ENCODE measurements around the gene E2F4.

The E2F4 gene

DNA sequence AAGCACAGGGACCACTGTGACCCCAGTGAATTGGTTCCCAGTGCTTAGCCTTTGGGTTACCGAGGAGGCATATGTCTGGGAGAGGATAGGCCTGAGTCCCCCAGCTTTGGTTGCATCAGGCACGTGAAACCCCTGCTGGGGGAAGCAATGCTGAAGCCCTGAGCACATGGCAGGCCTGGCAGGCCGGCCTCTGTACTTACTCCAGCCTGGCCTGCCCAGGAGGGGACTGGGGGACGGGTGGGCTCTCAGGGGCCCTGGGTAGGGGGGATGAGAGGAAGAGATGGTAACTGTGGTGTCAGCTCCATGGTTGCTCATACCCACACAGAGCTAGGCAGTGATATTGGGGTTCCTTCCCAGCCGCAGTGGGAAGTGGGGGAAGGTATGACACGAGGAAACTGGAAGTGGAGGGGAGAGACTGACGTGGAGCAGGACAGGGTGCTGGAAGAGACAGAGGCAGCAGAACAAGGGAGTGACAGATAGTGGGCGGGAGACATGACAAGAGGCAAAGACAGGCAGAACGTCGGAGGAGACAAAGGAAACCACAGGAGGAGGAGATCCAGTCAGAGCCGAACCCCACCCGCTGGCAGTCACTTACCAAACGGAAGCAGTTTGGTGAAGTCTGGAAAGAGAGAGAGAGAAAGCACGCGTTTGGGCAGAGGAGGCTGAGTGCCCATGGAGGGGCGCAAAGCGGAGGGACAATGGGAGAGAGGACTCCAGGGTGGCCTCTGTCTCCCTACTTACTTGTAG, 44.0 kb downstream of the E2F4 start:
- TF ChIP-seq, protein P1, sequence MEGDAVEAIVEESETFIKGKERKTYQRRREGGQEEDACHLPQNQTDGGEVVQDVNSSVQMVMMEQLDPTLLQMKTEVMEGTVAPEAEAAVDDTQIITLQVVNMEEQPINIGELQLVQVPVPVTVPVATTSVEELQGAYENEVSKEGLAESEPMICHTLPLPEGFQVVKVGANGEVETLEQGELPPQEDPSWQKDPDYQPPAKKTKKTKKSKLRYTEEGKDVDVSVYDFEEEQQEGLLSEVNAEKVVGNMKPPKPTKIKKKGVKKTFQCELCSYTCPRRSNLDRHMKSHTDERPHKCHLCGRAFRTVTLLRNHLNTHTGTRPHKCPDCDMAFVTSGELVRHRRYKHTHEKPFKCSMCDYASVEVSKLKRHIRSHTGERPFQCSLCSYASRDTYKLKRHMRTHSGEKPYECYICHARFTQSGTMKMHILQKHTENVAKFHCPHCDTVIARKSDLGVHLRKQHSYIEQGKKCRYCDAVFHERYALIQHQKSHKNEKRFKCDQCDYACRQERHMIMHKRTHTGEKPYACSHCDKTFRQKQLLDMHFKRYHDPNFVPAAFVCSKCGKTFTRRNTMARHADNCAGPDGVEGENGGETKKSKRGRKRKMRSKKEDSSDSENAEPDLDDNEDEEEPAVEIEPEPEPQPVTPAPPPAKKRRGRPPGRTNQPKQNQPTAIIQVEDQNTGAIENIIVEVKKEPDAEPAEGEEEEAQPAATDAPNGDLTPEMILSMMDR (IDR thresholded peaks at IDR 0.05; ENCODE audit: low read depth, low read length, missing control alignments), result no peak
- H3K4me3 ChIP-seq (ENCODE audit: low read depth, low read length), result no peak overlapping the region
- in situ Hi-C loops (cut with HindIII; ENCODE audit: low sequenced_read_pairs), result no loop called here
- DNase-seq (ENCODE audit: low read depth), result no peak

DNA sequence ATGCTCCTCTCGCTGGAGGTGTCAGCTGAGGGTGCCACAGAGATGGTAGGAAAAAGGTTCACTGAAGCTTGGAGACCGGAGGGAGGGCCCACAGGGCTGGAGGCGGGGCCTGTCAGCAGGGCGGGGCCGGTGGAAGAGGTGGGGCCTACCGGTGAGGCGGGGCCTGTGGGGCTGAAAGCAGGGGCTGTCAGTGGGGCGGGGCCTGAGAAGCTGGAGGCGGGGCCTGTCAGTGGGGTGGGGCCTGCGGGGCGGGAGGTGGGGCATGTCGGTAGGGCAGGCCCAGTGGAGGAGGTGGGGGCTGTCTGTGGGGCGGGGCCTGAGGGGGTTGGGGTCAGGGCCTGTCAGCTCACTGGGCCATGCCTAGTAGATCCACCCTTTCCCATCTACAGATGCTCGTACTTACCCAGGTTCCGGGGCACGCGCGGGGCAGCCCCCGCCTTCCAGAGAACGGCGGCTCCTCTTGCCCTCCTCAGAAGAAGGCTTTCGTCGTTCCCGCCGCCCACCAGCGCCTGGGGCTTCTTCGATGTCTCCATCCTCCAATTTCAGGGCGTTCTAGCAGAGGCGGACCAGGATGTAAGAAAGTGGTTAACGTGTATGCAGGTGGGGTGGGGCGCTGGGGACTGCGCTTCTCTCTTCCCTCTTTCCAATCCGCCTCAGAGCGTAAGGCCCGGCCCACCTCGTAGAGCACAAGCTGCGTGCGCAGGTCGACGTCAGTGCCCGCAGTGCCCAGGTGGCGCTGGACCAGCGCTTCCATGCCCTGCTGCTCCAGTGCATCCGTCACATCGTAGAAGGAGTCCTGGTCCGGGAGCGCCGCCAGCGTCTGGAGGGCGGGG, 44.8 kb downstream of the E2F4 start:
- no peak overlapping the region for H3K4me3 ChIP-seq (ENCODE audit: low read depth, low read length)
- in situ Hi-C loops (cut with HindIII; ENCODE audit: low sequenced_read_pairs), result no loop called here
- DNase-seq (ENCODE audit: low read depth), result no peak
- TF ChIP-seq, protein P1 (IDR thresholded peaks at IDR 0.05; ENCODE audit: low read depth, low read length, missing control alignments), result no peak

DNA sequence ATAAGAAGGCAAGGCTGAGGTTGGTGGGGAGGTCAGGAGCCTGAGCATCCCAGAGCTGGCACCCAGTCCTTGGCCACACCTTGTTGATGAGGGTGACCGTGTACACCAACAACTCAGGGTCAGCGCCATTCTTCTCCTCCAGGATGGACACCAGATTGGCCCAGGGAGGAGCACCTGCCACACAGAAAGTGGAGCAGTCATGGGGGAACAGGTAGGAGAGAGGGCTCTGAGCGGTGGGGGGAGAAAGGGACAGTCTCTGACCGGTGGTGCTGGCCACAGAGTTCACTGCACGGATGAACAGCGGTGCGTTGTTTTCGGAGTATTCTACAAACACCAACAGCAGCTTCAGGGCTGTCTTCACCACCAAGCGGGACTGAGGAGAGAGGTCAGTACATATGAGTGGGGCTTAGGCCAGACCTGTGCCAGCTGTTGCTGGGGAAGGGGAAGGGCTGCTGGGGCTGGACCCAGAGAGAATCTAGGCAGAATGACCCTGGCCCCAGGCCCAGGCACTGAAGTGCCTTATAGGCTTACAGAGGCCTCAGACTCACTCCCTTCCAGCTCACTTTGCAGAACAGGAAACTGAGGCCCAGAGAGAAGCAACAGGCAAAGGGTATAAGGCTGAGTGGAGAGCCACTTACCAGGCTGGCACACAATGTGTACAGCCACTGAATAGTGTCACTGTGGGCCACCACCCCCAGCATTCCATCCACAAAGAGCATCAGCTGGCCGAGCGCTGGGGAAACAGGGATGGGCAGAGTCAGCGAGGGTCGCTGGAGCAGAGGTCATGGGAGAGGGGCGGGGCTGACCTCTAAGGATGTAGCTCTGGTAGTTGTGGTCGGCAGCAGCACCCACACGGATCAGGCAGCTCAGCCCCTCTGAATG, 45.7 kb downstream of the E2F4 start:
- no peak overlapping the region for H3K4me3 ChIP-seq (ENCODE audit: low read depth, low read length)
- TF ChIP-seq, protein P1 (IDR thresholded peaks at IDR 0.05; ENCODE audit: low read depth, low read length, missing control alignments), result no peak
- DNase-seq (ENCODE audit: low read depth), result no peak
- in situ Hi-C loops (cut with HindIII; ENCODE audit: low sequenced_read_pairs), result no loop called here

DNA sequence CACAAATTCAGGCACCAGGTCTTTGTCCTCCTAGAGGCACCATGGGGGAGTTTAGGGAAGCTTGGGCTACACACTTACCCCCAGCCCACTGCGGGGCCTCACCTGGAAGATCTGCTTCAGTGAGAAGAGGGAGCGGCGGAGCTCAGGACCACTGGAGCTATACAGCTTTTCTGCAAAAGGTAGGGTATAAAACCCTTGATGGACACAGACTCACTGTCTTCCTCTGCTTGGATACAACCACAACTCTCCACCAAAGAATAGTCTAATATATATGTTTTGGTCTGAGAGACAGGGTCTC, 46.3 kb downstream of the E2F4 start:
- TF ChIP-seq, protein P1 (IDR thresholded peaks at IDR 0.05; ENCODE audit: low read depth, low read length, missing control alignments), result no peak
- in situ Hi-C loops (cut with HindIII; ENCODE audit: low sequenced_read_pairs), result no loop called here
- no peak overlapping the region for H3K4me3 ChIP-seq (ENCODE audit: low read depth, low read length)
- no peak for DNase-seq (ENCODE audit: low read depth)

DNA sequence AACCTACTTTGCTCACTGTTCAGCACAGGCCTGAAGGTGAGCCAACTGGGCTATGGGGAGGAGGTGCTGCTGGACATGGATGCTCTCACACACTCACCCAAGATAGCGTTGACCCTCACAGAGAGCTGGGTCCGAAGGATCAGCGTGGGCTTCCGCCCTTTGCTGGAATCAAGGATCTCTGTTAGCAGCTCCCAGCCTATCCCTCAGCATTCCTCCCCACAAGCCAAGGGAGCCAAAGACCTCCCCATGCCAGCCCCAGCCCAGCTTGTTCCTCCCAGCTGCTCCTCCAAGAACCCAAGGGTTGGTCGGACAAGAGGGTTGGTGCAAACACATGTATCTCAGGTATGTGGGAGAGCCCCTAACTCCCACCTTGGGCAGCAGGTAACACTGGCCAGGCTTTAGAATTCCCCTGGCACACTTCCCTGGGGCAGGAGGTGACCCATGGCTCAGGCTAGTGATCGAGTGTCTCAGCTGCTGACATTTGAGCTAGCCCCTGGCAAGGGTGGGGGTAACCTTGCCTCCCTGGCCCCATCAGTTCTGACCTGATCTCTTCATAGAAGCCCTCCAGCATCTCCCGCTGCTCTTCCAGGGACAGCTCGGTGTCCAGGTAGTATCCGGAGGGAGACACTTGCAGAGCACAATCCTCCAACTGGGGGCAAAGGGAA, 47.0 kb downstream of the E2F4 start:
- in situ Hi-C loops (cut with HindIII; ENCODE audit: low sequenced_read_pairs), result no loop called here
- no peak overlapping the region for H3K4me3 ChIP-seq (ENCODE audit: low read depth, low read length)
- TF ChIP-seq, protein P1 (IDR thresholded peaks at IDR 0.05; ENCODE audit: low read depth, low read length, missing control alignments), result no peak
- no peak for DNase-seq (ENCODE audit: low read depth)

DNA sequence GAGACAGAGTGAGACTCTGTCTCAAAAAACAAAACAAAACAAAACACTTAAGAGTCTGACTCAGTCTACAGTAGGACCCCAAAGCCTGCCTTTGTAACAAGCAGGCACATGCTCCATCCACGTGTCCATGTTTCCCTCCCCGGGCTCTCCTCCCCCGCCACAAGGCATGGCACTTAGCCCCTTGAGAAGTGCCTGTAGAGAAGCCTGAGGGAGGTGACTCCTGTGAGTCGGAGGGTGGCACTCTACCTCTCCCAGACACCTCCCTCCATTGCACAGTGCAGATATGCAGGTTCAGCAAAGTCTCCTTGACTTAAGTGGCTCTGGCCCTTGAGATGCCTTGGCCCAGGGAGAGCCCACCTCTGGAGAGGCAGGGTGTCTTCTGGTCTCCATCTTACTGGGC, 48.6 kb downstream of the E2F4 start:
- H3K4me3 ChIP-seq (ENCODE audit: low read depth, low read length), result no peak overlapping the region
- no peak for DNase-seq (ENCODE audit: low read depth)
- TF ChIP-seq, protein P1 (IDR thresholded peaks at IDR 0.05; ENCODE audit: low read depth, low read length, missing control alignments), result no peak
- in situ Hi-C loops (cut with HindIII; ENCODE audit: low sequenced_read_pairs), result no loop called here

Data from astrocyte of the cerebellum (primary cell).